ENCODE measurements around the gene ARHGEF19.
"Not testable (repeated sequence)": the region's sequence is repeated elsewhere in the genome, so short reads cannot be mapped to it uniquely, and the experiment has no call there.

ARHGEF19 gene

GRCh38 chr1:16168622-16169360 lies 43.7 kb downstream of the ARHGEF19 start:
- TF ChIP-seq ZNF70 (CRISPR knock-in tag; IDR thresholded peaks at IDR 0.05), result no peak
- TF ChIP-seq, protein P1, sequence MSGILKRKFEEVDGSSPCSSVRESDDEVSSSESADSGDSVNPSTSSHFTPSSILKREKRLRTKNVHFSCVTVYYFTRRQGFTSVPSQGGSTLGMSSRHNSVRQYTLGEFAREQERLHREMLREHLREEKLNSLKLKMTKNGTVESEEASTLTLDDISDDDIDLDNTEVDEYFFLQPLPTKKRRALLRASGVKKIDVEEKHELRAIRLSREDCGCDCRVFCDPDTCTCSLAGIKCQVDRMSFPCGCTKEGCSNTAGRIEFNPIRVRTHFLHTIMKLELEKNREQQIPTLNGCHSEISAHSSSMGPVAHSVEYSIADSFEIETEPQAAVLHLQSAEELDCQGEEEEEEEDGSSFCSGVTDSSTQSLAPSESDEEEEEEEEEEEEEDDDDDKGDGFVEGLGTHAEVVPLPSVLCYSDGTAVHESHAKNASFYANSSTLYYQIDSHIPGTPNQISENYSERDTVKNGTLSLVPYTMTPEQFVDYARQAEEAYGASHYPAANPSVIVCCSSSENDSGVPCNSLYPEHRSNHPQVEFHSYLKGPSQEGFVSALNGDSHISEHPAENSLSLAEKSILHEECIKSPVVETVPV (CRISPR knock-in tag; IDR thresholded peaks at IDR 0.05), result no peak
- ATAC-seq, result no peak

DNA sequence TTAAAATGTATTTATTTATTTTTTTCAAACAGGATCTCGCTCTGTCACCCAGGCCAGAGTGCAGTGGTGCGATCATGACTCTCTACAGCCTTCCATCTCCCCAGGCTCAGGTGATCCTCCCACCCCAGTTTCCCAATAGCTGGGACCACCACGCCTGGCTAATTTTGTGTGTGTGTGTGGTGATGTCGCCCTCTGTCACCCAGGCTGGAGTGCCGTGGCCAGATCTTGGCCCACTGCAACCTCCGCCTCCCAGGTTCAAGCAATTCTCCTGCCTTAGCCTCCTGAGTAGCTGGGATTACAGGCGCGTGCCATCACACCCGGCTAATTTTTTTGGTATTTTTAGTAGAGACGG lies 44.3 kb downstream of the ARHGEF19 start:
- not testable (repeated sequence) for ATAC-seq

GRCh38 chr1:16167331-16168143 lies 44.9 kb downstream of the ARHGEF19 start:
- peak; percentile 80 for ATAC-seq
- no peak for TF ChIP-seq ZFP3 (CRISPR knock-in tag; IDR thresholded peaks at IDR 0.05)
- TF ChIP-seq, protein P2, sequence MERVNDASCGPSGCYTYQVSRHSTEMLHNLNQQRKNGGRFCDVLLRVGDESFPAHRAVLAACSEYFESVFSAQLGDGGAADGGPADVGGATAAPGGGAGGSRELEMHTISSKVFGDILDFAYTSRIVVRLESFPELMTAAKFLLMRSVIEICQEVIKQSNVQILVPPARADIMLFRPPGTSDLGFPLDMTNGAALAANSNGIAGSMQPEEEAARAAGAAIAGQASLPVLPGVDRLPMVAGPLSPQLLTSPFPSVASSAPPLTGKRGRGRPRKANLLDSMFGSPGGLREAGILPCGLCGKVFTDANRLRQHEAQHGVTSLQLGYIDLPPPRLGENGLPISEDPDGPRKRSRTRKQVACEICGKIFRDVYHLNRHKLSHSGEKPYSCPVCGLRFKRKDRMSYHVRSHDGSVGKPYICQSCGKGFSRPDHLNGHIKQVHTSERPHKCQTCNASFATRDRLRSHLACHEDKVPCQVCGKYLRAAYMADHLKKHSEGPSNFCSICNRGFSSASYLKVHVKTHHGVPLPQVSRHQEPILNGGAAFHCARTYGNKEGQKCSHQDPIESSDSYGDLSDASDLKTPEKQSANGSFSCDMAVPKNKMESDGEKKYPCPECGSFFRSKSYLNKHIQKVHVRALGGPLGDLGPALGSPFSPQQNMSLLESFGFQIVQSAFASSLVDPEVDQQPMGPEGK (CRISPR knock-in tag; IDR thresholded peaks at IDR 0.05; ENCODE audit: borderline replicate concordance), result peak; percentile 65; the same call in 1 of the 2 replicates

GRCh38 chr1:16166117-16166516 lies 46.3 kb downstream of the ARHGEF19 start:
- TF ChIP-seq, protein P3, sequence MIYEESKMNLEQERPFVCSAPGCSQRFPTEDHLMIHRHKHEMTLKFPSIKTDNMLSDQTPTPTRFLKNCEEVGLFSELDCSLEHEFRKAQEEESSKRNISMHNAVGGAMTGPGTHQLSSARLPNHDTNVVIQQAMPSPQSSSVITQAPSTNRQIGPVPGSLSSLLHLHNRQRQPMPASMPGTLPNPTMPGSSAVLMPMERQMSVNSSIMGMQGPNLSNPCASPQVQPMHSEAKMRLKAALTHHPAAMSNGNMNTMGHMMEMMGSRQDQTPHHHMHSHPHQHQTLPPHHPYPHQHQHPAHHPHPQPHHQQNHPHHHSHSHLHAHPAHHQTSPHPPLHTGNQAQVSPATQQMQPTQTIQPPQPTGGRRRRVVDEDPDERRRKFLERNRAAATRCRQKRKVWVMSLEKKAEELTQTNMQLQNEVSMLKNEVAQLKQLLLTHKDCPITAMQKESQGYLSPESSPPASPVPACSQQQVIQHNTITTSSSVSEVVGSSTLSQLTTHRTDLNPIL (CRISPR knock-in tag; IDR thresholded peaks at IDR 0.05; ENCODE audit: low read depth), result no peak
- no peak for TF ChIP-seq ISL1 (CRISPR knock-in tag; IDR thresholded peaks at IDR 0.05)
- TF ChIP-seq, protein P2 (CRISPR knock-in tag; IDR thresholded peaks at IDR 0.05; ENCODE audit: borderline replicate concordance), result no peak
- no peak for ATAC-seq

- no peak for TF ChIP-seq SNAI2 (CRISPR knock-in tag; IDR thresholded peaks at IDR 0.05)
- TF ChIP-seq TSHZ2 (CRISPR knock-in tag; IDR thresholded peaks at IDR 0.05), result no peak
- no peak for TF ChIP-seq ZNF70 (CRISPR knock-in tag; IDR thresholded peaks at IDR 0.05)
- TF ChIP-seq, protein P3 (CRISPR knock-in tag; IDR thresholded peaks at IDR 0.05; ENCODE audit: low read depth), result no peak
- TF ChIP-seq ARNTL (CRISPR knock-in tag; IDR thresholded peaks at IDR 0.05; ENCODE audit: borderline replicate concordance, low read depth), result no peak
- TF ChIP-seq, protein P4, sequence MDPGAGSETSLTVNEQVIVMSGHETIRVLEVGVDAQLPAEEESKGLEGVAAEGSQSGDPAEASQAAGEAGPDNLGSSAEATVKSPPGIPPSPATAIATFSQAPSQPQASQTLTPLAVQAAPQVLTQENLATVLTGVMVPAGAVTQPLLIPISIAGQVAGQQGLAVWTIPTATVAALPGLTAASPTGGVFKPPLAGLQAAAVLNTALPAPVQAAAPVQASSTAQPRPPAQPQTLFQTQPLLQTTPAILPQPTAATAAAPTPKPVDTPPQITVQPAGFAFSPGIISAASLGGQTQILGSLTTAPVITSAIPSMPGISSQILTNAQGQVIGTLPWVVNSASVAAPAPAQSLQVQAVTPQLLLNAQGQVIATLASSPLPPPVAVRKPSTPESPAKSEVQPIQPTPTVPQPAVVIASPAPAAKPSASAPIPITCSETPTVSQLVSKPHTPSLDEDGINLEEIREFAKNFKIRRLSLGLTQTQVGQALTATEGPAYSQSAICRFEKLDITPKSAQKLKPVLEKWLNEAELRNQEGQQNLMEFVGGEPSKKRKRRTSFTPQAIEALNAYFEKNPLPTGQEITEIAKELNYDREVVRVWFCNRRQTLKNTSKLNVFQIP (CRISPR knock-in tag; IDR thresholded peaks at IDR 0.05; ENCODE audit: borderline replicate concordance, low read depth), result no peak
- TF ChIP-seq ZFP30 (CRISPR knock-in tag; IDR thresholded peaks at IDR 0.05), result no peak
- TF ChIP-seq TCF4 (CRISPR knock-in tag; IDR thresholded peaks at IDR 0.05; ENCODE audit: borderline replicate concordance), result no peak
- TF ChIP-seq ZNF8 (CRISPR knock-in tag; IDR thresholded peaks at IDR 0.05), result no peak
- no peak for ATAC-seq
Measured at GRCh38 chr1:16165548-16165947, 46.9 kb downstream of the ARHGEF19 start.
